Caco-2 (cell line): ENCODE results near the gene CLSTN2. TPM values are rescaled to one million over a fixed set of nuclear protein-coding genes. Genes with fewer than 3 reads are reported as not detected.

Source experiments
- BruUV-seq: library from RNA; stranded (reverse); fragments of 400-500 nt; replicated peaks from 2 replicates; lab custom pipeline; 2021; lab: Mats Ljungman, UMichigan
- CTCF ChIA-PET: fragments of 300-600 bp; sonication (Branson Sonifier 250); formaldehyde crosslinking; loops from one replicate; lab custom pipeline; 2022; ENCODE audit warnings: antibody characterized with exemption; lab: Charles Lee
- POLR2A ChIA-PET: fragments of 300-600 bp; sonication (Branson Sonifier 250); formaldehyde crosslinking; loops from one replicate; lab custom pipeline; 2022; ENCODE audit warnings: antibody characterized with exemption; lab: Charles Lee
- DNase-seq, 2 experiments: peaks; one replicate each; pipeline versions ENCODE4 v3.0.0 to v3.0.0-alpha.2; 2020 to 2022
- H3K27me3 ChIP-seq: replicated peaks from 2 replicates; pipeline ENCODE4 v1.6.0; 2011; ENCODE audit warnings: low read length; ENCODE audit not compliant: control insufficient read depth, insufficient read depth
- H3K36me3 ChIP-seq: 2 replicates; pipeline ENCODE4 v1.5.1; 2011; ENCODE audit warnings: low read length; ENCODE audit not compliant: control insufficient read depth, insufficient read depth
- H3K4me1 ChIP-seq: fragments of 250-450 bp; sonication (Bioruptor Pico); 2 replicates; pipeline ENCODE4 v1.5.1; 2020; ENCODE audit warnings: mild to moderate bottlenecking
- H3K4me3 ChIP-seq: 2 replicates; pipeline ENCODE4 v1.5.1; 2011; ENCODE audit warnings: low read depth, mild to moderate bottlenecking, control low read depth, low read length
- H3K9me3 ChIP-seq: fragments of 250-450 bp; sonication (Bioruptor Pico); 2 replicates; pipeline ENCODE4 v1.5.1; 2020; ENCODE audit warnings: mild to moderate bottlenecking, moderate library complexity
- H3K27ac Mint-ChIP-seq: one replicate; pipeline ENCODE4 v1.8.0; 2022; ENCODE audit warnings: mixed read lengths; ENCODE audit not compliant: unreplicated experiment
- H3K27me3 Mint-ChIP-seq: one replicate; pipeline ENCODE4 v1.8.0; 2022; ENCODE audit warnings: mixed read lengths; ENCODE audit not compliant: insufficient read depth, unreplicated experiment
- H3K36me3 Mint-ChIP-seq: one replicate; pipeline ENCODE4 v1.8.0; 2022; ENCODE audit warnings: mild to moderate bottlenecking, mixed read lengths; ENCODE audit not compliant: insufficient read depth, unreplicated experiment
- H3K4me1 Mint-ChIP-seq: one replicate; pipeline ENCODE4 v1.8.0; 2022; ENCODE audit warnings: low read depth, mixed read lengths; ENCODE audit not compliant: unreplicated experiment
- H3K4me3 Mint-ChIP-seq: one replicate; pipeline ENCODE4 v1.8.0; 2022; ENCODE audit warnings: mild to moderate bottlenecking, moderate library complexity, mixed read lengths; ENCODE audit not compliant: unreplicated experiment
- H3K9me3 Mint-ChIP-seq: one replicate; pipeline ENCODE4 v1.8.0; 2022; ENCODE audit warnings: mixed read lengths; ENCODE audit not compliant: unreplicated experiment
- CTCF ChIP-seq, 2 experiments: fragments of 200-600 bp in 1 of 2; IDR thresholded peaks; 1 replicate in 1 of 2; 2 replicates in 1 of 2; pipeline versions ENCODE4 v1.5.1 to v1.8.0; 2011 to 2022; ENCODE audit warnings: antibody characterized with exemption in 1 of 2, control low read depth in 1 of 2, inconsistent platforms in 1 of 2, low read depth in 1 of 2, low read length in 1 of 2, mild to moderate bottlenecking in 1 of 2, moderate library complexity in 1 of 2; ENCODE audit not compliant: insufficient read depth in 1 of 2, severe bottlenecking in 1 of 2, unreplicated experiment in 1 of 2
- intact Hi-C: fragments of 100-400 bp; cut with micrococcal nuclease; formaldehyde crosslinking; loops from one replicate; pipeline ENCODE4 v1.10.0; 2022; ENCODE audit not compliant: unreplicated experiment
- total RNA-seq: library from RNA; stranded (reverse); gene quantifications from 2 replicates; pipeline ENCODE4 v1.2.3, GENCODE V29; 2022

CLSTN2 gene
- total RNA-seq, 1 experiment from 2014 or later, result 26.1 TPM

GRCh38 chr3:140145528-140145927 lies 210.5 kb downstream of the CLSTN2 start:
- no peak overlapping the region for H3K4me3 Mint-ChIP-seq
- ChIA-PET POLR2A (no interaction called here), CTCF (no interaction called here)
- H3K36me3 ChIP-seq, result no peaks in the 10 kb centered on the region
- no peak for TF ChIP-seq CTCF (IDR thresholded peaks at IDR 0.05; ENCODE audit: insufficient read depth in 1 of 2, low read depth in 1 of 2, low read length in 1 of 2, severe bottlenecking in 1 of 2, unreplicated experiment in 1 of 2)
- no peaks in the 10 kb centered on the region for H3K9me3 Mint-ChIP-seq
- H3K4me3 ChIP-seq, result no peak overlapping the region
- H3K27ac Mint-ChIP-seq, result no peak overlapping the region
- H3K36me3 Mint-ChIP-seq, result no peaks in the 10 kb centered on the region
- H3K4me1 ChIP-seq, result no peaks in the 10 kb centered on the region
- no peaks in the 10 kb centered on the region for H3K9me3 ChIP-seq
- no peaks in the 10 kb centered on the region for H3K27me3 ChIP-seq
- H3K4me1 Mint-ChIP-seq, result no peaks in the 10 kb centered on the region
- intact Hi-C loops, result no loop called here
- no peak for DNase-seq
- H3K27me3 Mint-ChIP-seq, result no peaks in the 10 kb centered on the region
- BruUV-seq, result no TSS peak

GRCh38 chr3:140146668-140147067 lies 211.7 kb downstream of the CLSTN2 start:
- no peak for DNase-seq
- no peaks in the 10 kb centered on the region for H3K9me3 ChIP-seq
- CTCF ChIA-PET, result no interaction called here
- H3K4me3 ChIP-seq, result no peak overlapping the region
- Mint-ChIP-seq H3K27ac (no peak overlapping the region), H3K27me3 (no peaks in the 10 kb centered on the region), H3K4me3 (no peak overlapping the region), H3K9me3 (no peaks in the 10 kb centered on the region), H3K36me3 (no peaks in the 10 kb centered on the region), H3K4me1 (no peaks in the 10 kb centered on the region)
- POLR2A ChIA-PET, result no interaction called here
- no peaks in the 10 kb centered on the region for H3K27me3 ChIP-seq
- BruUV-seq, result no TSS peak
- intact Hi-C loops, result no loop called here
- H3K4me1 ChIP-seq, result no peaks in the 10 kb centered on the region
- no peaks in the 10 kb centered on the region for H3K36me3 ChIP-seq
- TF ChIP-seq CTCF (IDR thresholded peaks at IDR 0.05; ENCODE audit: insufficient read depth in 1 of 2, low read depth in 1 of 2, low read length in 1 of 2, severe bottlenecking in 1 of 2, unreplicated experiment in 1 of 2), result no peak

GRCh38 chr3:140147965-140148490 lies 213.0 kb downstream of the CLSTN2 start:
- H3K4me1 ChIP-seq, result no peaks in the 10 kb centered on the region

More at GRCh38 chr3:140147965-140148490, 213.0 kb downstream of the CLSTN2 start:
- H3K4me1 Mint-ChIP-seq, result no peaks in the 10 kb centered on the region
- Histone ChIP-seq H3K36me3 (no peaks in the 10 kb centered on the region), H3K27me3 (no peaks in the 10 kb centered on the region), H3K4me3 (no peak overlapping the region), H3K9me3 (no peaks in the 10 kb centered on the region)
- intact Hi-C loops, result no loop called here
- ChIA-PET CTCF (no interaction called here), POLR2A (no interaction called here)
- no peak for TF ChIP-seq CTCF (IDR thresholded peaks at IDR 0.05; ENCODE audit: insufficient read depth in 1 of 2, low read depth in 1 of 2, low read length in 1 of 2, severe bottlenecking in 1 of 2, unreplicated experiment in 1 of 2)
- no TSS peak for BruUV-seq
- DNase-seq, result no peak
- no peak overlapping the region for H3K27ac Mint-ChIP-seq
- no peak overlapping the region for H3K4me3 Mint-ChIP-seq
- no peaks in the 10 kb centered on the region for H3K9me3 Mint-ChIP-seq
- H3K27me3 Mint-ChIP-seq, result no peaks in the 10 kb centered on the region
- no peaks in the 10 kb centered on the region for H3K36me3 Mint-ChIP-seq
